Ovary (tissue), 3 donors: ENCODE results near the gene PGLYRP1.

Experiments used
- EP300 ChIP-seq: sonication (generic); formaldehyde crosslinking; IDR thresholded peaks from one replicate; pipeline ENCODE4 v1.6.1; 2017; ENCODE audit warnings: antibody characterized with exemption
- POLR2A ChIP-seq: fragments of 450-650 bp; IDR thresholded peaks from one replicate; pipeline ENCODE4 v1.6.1; 2017; ENCODE audit warnings: antibody characterized with exemption, mild to moderate bottlenecking, moderate library complexity
- TF ChIP-seq, protein P1 (sequence below), 3 donors: fragments of 450-650 bp in 2 of 3; fragments of 200-600 bp in 1 of 3; IDR thresholded peaks; one replicate each; pipeline versions ENCODE4 v1.5.1 to v1.8.0; 2016 to 2022; ENCODE audit warnings: antibody characterized with exemption in 3 of 3, mild to moderate bottlenecking in 1 of 3
- donor health status: DM: no; HTN: no; CAD: no.

- TF ChIP-seq POLR2A (no peak), EP300 (no peak)
- TF ChIP-seq, protein P1, sequence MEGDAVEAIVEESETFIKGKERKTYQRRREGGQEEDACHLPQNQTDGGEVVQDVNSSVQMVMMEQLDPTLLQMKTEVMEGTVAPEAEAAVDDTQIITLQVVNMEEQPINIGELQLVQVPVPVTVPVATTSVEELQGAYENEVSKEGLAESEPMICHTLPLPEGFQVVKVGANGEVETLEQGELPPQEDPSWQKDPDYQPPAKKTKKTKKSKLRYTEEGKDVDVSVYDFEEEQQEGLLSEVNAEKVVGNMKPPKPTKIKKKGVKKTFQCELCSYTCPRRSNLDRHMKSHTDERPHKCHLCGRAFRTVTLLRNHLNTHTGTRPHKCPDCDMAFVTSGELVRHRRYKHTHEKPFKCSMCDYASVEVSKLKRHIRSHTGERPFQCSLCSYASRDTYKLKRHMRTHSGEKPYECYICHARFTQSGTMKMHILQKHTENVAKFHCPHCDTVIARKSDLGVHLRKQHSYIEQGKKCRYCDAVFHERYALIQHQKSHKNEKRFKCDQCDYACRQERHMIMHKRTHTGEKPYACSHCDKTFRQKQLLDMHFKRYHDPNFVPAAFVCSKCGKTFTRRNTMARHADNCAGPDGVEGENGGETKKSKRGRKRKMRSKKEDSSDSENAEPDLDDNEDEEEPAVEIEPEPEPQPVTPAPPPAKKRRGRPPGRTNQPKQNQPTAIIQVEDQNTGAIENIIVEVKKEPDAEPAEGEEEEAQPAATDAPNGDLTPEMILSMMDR (IDR thresholded peaks at IDR 0.05) = no peak
Measured at GRCh38 chr19:46000491-46001246, 22.2 kb downstream of the PGLYRP1 start.
